ENCODE results near the gene DDA1. TPM values are rescaled to one million over a fixed set of nuclear protein-coding genes. Genes with fewer than 3 reads are reported as not detected.

Gene DDA1
- total RNA-seq, 1 donor from 2014 or later = 38.7 TPM

- Mint-ChIP-seq H3K27me3 (peaks cover 7% of the 10 kb centered on the region), H3K4me1 (ENCODE audit: unreplicated experiment) (peaks cover 5% of the 10 kb centered on the region), H3K27ac (no peak overlapping the region), H3K4me3 (no peak overlapping the region), H3K9me3 (no peaks in the 10 kb centered on the region), H3K36me3 (peaks cover 3% of the 10 kb centered on the region)
- no peak for TF ChIP-seq CTCF (conservative IDR thresholded peaks at IDR 0.05)
- DNase-seq (ENCODE audit: extremely low spot score, unreplicated experiment) = no peak
These were observed 15.8 kb downstream of the DDA1 start for GRCh38 chr19:17325133-17325532.

- peaks cover 10% of the 10 kb centered on the region for H3K27me3 Mint-ChIP-seq
- H3K9me3 Mint-ChIP-seq = no peaks in the 10 kb centered on the region
- no peak overlapping the region for H3K27ac Mint-ChIP-seq
- no peak for DNase-seq (ENCODE audit: extremely low spot score, unreplicated experiment)
- TF ChIP-seq CTCF (conservative IDR thresholded peaks at IDR 0.05) = no peak
- H3K4me3 Mint-ChIP-seq = no peak overlapping the region
- H3K4me1 Mint-ChIP-seq (ENCODE audit: unreplicated experiment) = peaks cover 5% of the 10 kb centered on the region
- H3K36me3 Mint-ChIP-seq = peaks cover 8% of the 10 kb centered on the region
These were observed 16.7 kb downstream of the DDA1 start for GRCh38 chr19:17325881-17326594.

- Mint-ChIP-seq H3K27me3 (peaks cover 10% of the 10 kb centered on the region), H3K4me1 (ENCODE audit: unreplicated experiment) (peaks cover 5% of the 10 kb centered on the region), H3K36me3 (peaks cover 8% of the 10 kb centered on the region), H3K27ac (no peak overlapping the region), H3K4me3 (peak overlapping the region; percentile 17), H3K9me3 (no peaks in the 10 kb centered on the region)
- TF ChIP-seq CTCF (conservative IDR thresholded peaks at IDR 0.05) = no peak
- no peak for DNase-seq (ENCODE audit: extremely low spot score, unreplicated experiment)
These were observed 17.2 kb downstream of the DDA1 start for GRCh38 chr19:17326595-17326966.

GRCh38 chr19:17327068-17327653 lies 17.8 kb downstream of the DDA1 start:
- H3K27me3 Mint-ChIP-seq = peaks cover 10% of the 10 kb centered on the region
- TF ChIP-seq CTCF (conservative IDR thresholded peaks at IDR 0.05) = no peak
- peaks cover 8% of the 10 kb centered on the region for H3K36me3 Mint-ChIP-seq
- peak overlapping the region; percentile 88 for H3K27ac Mint-ChIP-seq
- peaks cover 5% of the 10 kb centered on the region for H3K4me1 Mint-ChIP-seq (ENCODE audit: unreplicated experiment)
- peak overlapping the region; percentile 17 for H3K4me3 Mint-ChIP-seq
- H3K9me3 Mint-ChIP-seq = no peaks in the 10 kb centered on the region
- DNase-seq (ENCODE audit: extremely low spot score, unreplicated experiment) = no peak

- H3K4me1 Mint-ChIP-seq (ENCODE audit: unreplicated experiment) = peaks cover 5% of the 10 kb centered on the region
- no peaks in the 10 kb centered on the region for H3K9me3 Mint-ChIP-seq
- H3K4me3 Mint-ChIP-seq = peak overlapping the region; percentile 88
- peak overlapping the region; percentile 88 for H3K27ac Mint-ChIP-seq
- peak; percentile 72 for TF ChIP-seq CTCF (conservative IDR thresholded peaks at IDR 0.05)
- peaks cover 9% of the 10 kb centered on the region for H3K36me3 Mint-ChIP-seq
- DNase-seq (ENCODE audit: extremely low spot score, unreplicated experiment) = no peak
- H3K27me3 Mint-ChIP-seq = peaks cover 10% of the 10 kb centered on the region
These were observed 18.5 kb downstream of the DDA1 start for GRCh38 chr19:17327654-17328516.

Data from type B pancreatic cell (in vitro differentiated cells).